ENCODE results near the gene FAM170A. TPM values are rescaled to one million over a fixed set of nuclear protein-coding genes. Genes with fewer than 3 reads are reported as not detected.

FAM170A gene
- total RNA-seq, 1 donor from 2014 or later = 0.24 TPM

DNA sequence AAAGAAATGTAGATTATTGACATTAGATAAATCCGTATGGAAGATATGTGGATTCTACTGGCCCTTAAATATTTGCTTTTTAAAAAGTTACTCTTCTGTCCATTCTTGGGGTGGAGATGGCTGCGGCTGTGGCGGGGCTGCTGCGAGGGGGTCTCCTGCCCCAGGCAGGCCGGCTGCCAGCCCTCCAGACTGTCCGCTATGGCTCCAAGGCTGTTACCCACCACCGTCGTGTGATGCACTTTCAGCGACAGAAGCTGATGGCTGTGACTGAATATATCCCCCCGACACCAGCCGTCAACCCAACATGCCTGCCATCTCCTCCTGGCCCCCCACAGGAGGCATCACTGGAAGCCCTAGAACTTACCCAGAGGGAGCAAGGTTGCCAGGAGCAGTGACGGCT lies 50.7 kb downstream of the FAM170A start:
- peaks cover 4% of the 10 kb centered on the region for H3K9me3 Mint-ChIP-seq (ENCODE audit: low read depth)
- no peaks in the 10 kb centered on the region for H3K27me3 Mint-ChIP-seq
- no peak for DNase-seq (ENCODE audit: low spot score, unreplicated experiment)
- H3K4me3 Mint-ChIP-seq (ENCODE audit: low read depth) = no peak overlapping the region
- peaks cover 3% of the 10 kb centered on the region for H3K36me3 Mint-ChIP-seq (ENCODE audit: insufficient read depth)
- H3K27ac Mint-ChIP-seq = no peak overlapping the region
- peaks cover 15% of the 10 kb centered on the region for H3K4me1 Mint-ChIP-seq (ENCODE audit: low read depth)
- no peak for TF ChIP-seq CTCF (IDR thresholded peaks at IDR 0.05; ENCODE audit: unreplicated experiment)

GRCh38 chr5:119681734-119682133 lies 52.4 kb downstream of the FAM170A start:
- DNase-seq (ENCODE audit: low spot score, unreplicated experiment) = no peak
- peaks cover 4% of the 10 kb centered on the region for H3K9me3 Mint-ChIP-seq (ENCODE audit: low read depth)
- no peak for TF ChIP-seq CTCF (IDR thresholded peaks at IDR 0.05; ENCODE audit: unreplicated experiment)
- H3K36me3 Mint-ChIP-seq (ENCODE audit: insufficient read depth) = peaks cover 3% of the 10 kb centered on the region
- H3K27ac Mint-ChIP-seq = no peak overlapping the region
- H3K4me3 Mint-ChIP-seq (ENCODE audit: low read depth) = no peak overlapping the region
- H3K4me1 Mint-ChIP-seq (ENCODE audit: low read depth) = peaks cover 15% of the 10 kb centered on the region
- no peaks in the 10 kb centered on the region for H3K27me3 Mint-ChIP-seq

DNA sequence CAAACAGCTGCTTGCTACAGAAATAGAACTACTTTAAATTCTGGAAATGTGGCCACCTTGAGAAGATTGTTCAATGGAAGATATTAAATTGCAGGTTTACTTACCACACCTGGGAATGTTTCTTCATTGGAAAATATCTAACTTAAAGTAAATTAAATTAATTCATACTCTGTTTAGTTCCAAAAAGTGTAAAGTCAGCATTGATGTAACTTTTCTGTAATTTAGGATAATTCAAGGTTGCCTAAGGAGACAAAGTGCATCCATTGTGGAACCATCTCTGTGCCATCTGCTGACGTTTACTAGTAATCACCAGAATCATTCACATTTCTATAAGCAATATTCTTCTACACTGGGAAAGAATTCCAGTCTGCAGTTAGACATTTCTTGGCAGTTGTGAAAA lies 53.0 kb downstream of the FAM170A start:
- peaks cover 4% of the 10 kb centered on the region for H3K9me3 Mint-ChIP-seq (ENCODE audit: low read depth)
- H3K27ac Mint-ChIP-seq = no peak overlapping the region
- H3K27me3 Mint-ChIP-seq = no peaks in the 10 kb centered on the region
- peaks cover 10% of the 10 kb centered on the region for H3K4me1 Mint-ChIP-seq (ENCODE audit: low read depth)
- H3K4me3 Mint-ChIP-seq (ENCODE audit: low read depth) = no peak overlapping the region
- peaks cover 3% of the 10 kb centered on the region for H3K36me3 Mint-ChIP-seq (ENCODE audit: insufficient read depth)
- TF ChIP-seq CTCF (IDR thresholded peaks at IDR 0.05; ENCODE audit: unreplicated experiment) = no peak
- no peak for DNase-seq (ENCODE audit: low spot score, unreplicated experiment)

Other genes with a start within 250 kb of the FAM170A start
- 248 and 285 TPM in 2 replicates for gene HSD17B4, start 177.1 kb upstream of the FAM170A start, total RNA-seq